RWPE2 (cell line): ENCODE results near the gene TEX52.

ENCODE experiments used
- ATAC-seq: fragments of 200-7000 bp; cut with Tn5 transposase; 3 replicates; pipeline ENCODE4 v1.9.1; 2021; ENCODE audit warnings: low read depth
- DNase-seq: peaks from one replicate; pipeline ENCODE4 v3.0.0-alpha.2; 2020; ENCODE audit warnings: low spot score
- H3K27ac ChIP-seq: fragments of 450-650 bp; 2 replicates; pipeline ENCODE4 v1.5.1; 2017; ENCODE audit warnings: mild to moderate bottlenecking; ENCODE audit not compliant: poor library complexity, severe bottlenecking
- H3K27me3 ChIP-seq: fragments of 250-450 bp; sonication (Bioruptor Pico); 2 replicates; pipeline ENCODE4 v1.5.1; 2021; ENCODE audit warnings: mild to moderate bottlenecking, moderate library complexity; ENCODE audit not compliant: insufficient read depth, poor library complexity, severe bottlenecking
- H3K36me3 ChIP-seq: fragments of 250-450 bp; sonication (Bioruptor Pico); 2 replicates; pipeline ENCODE4 v1.5.1; 2020; ENCODE audit warnings: low read depth, mild to moderate bottlenecking, moderate library complexity
- H3K4me1 ChIP-seq: fragments of 250-450 bp; sonication (Bioruptor Pico); 2 replicates; pipeline ENCODE4 v1.5.1; 2021; ENCODE audit warnings: mild to moderate bottlenecking, moderate library complexity; ENCODE audit not compliant: insufficient read depth, poor library complexity, severe bottlenecking
- H3K4me3 ChIP-seq: fragments of 250-450 bp; sonication (Bioruptor Pico); 2 replicates; pipeline ENCODE4 v1.5.1; 2021; ENCODE audit warnings: mild to moderate bottlenecking, moderate library complexity; ENCODE audit not compliant: severe bottlenecking
- H3K9me3 ChIP-seq: fragments of 250-450 bp; sonication (Bioruptor Pico); 2 replicates; pipeline ENCODE4 v1.5.1; 2021; ENCODE audit warnings: mild to moderate bottlenecking, moderate library complexity; ENCODE audit not compliant: severe bottlenecking
- TF ChIP-seq, protein P1 (sequence below): fragments of 450-650 bp; IDR thresholded peaks from one replicate; pipeline ENCODE4 v1.5.1; 2017; ENCODE audit warnings: mild to moderate bottlenecking, moderate library complexity; ENCODE audit not compliant: poor library complexity, severe bottlenecking

TEX52 gene

DNA sequence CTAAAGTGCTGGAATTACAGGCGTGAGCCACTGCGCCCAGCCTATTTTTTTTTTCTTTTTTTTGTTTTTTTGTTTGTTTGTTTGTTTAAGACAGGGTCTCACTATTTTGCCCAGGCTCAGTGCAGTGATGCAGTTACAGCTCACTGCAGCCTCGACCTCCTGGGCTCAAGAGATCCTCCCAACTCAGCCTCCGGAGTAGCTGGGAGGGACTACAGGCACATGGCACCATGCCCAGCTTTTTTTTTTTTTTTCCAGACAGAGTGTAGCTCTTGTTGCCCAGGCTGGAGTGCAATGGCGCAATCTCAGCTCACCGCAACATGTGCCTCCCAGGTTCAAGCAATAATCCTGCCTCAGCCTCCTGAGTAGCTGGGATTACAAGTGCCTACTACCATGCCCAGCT is 50.1 kb downstream of the TEX52 start:
- no peaks in the 10 kb centered on the region for H3K9me3 ChIP-seq
- no peaks in the 10 kb centered on the region for H3K4me1 ChIP-seq
- H3K27me3 ChIP-seq, result no peaks in the 10 kb centered on the region
- DNase-seq (no peak), ATAC-seq (no peak)
- H3K27ac ChIP-seq, result no peak overlapping the region
- TF ChIP-seq, protein P1, sequence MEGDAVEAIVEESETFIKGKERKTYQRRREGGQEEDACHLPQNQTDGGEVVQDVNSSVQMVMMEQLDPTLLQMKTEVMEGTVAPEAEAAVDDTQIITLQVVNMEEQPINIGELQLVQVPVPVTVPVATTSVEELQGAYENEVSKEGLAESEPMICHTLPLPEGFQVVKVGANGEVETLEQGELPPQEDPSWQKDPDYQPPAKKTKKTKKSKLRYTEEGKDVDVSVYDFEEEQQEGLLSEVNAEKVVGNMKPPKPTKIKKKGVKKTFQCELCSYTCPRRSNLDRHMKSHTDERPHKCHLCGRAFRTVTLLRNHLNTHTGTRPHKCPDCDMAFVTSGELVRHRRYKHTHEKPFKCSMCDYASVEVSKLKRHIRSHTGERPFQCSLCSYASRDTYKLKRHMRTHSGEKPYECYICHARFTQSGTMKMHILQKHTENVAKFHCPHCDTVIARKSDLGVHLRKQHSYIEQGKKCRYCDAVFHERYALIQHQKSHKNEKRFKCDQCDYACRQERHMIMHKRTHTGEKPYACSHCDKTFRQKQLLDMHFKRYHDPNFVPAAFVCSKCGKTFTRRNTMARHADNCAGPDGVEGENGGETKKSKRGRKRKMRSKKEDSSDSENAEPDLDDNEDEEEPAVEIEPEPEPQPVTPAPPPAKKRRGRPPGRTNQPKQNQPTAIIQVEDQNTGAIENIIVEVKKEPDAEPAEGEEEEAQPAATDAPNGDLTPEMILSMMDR, result no peak
- no peak overlapping the region for H3K4me3 ChIP-seq
- peaks cover 44% of the 10 kb centered on the region for H3K36me3 ChIP-seq

GRCh38 chr12:2805143-2805520 is 51.7 kb downstream of the TEX52 start:
- DNase-seq, result no peak
- Histone ChIP-seq H3K36me3 (peaks cover 60% of the 10 kb centered on the region), H3K27ac (no peak overlapping the region), H3K27me3 (no peaks in the 10 kb centered on the region), H3K9me3 (no peaks in the 10 kb centered on the region), H3K4me3 (no peak overlapping the region), H3K4me1 (no peaks in the 10 kb centered on the region)
- TF ChIP-seq, protein P1, result no peak
- ATAC-seq, result no peak

DNA sequence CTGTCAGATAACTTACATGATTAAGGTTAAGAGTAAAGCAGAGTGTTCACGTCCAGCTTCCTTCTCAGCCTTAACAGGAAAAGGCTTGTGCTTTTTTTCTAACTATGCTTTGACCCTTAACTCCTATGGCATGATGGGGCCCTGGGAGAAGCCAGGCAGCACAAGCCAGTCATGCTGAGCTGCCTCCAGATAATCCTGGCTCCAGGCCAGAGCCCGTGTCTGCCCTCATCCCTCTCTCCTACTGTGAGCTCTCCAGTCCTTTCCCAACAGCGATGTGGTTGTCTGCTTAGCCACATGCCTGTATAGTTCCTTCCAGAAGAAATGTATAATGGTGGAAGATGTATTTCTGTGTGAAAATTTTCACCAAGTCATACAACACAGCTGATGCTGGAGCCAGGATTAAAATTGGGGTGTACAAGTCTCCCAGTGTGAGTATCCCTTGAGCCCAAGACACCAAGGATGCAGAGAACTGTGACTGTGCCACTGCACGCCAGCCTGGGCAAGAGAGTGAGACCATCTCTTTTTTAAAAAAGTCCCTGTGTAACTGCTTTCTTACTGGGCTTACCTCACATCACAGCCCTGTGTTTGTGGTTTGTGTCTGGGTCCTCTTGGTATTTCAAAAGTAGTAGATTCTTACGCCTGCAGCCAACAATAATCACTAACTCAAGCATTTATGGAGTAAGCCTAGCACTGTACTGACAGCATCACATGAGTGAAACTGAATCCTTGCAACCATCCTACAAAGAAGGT is 52.3 kb downstream of the TEX52 start:
- no peak overlapping the region for H3K27ac ChIP-seq
- H3K27me3 ChIP-seq, result no peaks in the 10 kb centered on the region
- ATAC-seq (no peak), DNase-seq (no peak)
- TF ChIP-seq, protein P1, result no peak
- no peaks in the 10 kb centered on the region for H3K9me3 ChIP-seq
- H3K36me3 ChIP-seq, result peaks cover 65% of the 10 kb centered on the region
- no peaks in the 10 kb centered on the region for H3K4me1 ChIP-seq
- H3K4me3 ChIP-seq, result no peak overlapping the region

GRCh38 chr12:2803635-2804392 is 53.0 kb downstream of the TEX52 start:
- Histone ChIP-seq H3K9me3 (no peaks in the 10 kb centered on the region), H3K27ac (no peak overlapping the region), H3K4me1 (no peaks in the 10 kb centered on the region), H3K4me3 (no peak overlapping the region), H3K27me3 (no peaks in the 10 kb centered on the region), H3K36me3 (peaks cover 73% of the 10 kb centered on the region)
- DNase-seq, result no peak
- ATAC-seq, result no peak
- TF ChIP-seq, protein P1, result no peak
